WI38 (cell line): Measurements from ENCODE around the gene PUM2.

ENCODE experiments used
- H3K4me3 ChIP-seq: 2 replicates; pipeline ENCODE4 v1.5.1; 2011; ENCODE audit warnings: low read depth, mild to moderate bottlenecking, control low read depth, low read length
- CTCF ChIP-seq: IDR thresholded peaks from 2 replicates; pipeline ENCODE4 v1.5.1; 2012; ENCODE audit warnings: low read depth, mild to moderate bottlenecking, control low read depth, low read length

PUM2 gene, protein sequence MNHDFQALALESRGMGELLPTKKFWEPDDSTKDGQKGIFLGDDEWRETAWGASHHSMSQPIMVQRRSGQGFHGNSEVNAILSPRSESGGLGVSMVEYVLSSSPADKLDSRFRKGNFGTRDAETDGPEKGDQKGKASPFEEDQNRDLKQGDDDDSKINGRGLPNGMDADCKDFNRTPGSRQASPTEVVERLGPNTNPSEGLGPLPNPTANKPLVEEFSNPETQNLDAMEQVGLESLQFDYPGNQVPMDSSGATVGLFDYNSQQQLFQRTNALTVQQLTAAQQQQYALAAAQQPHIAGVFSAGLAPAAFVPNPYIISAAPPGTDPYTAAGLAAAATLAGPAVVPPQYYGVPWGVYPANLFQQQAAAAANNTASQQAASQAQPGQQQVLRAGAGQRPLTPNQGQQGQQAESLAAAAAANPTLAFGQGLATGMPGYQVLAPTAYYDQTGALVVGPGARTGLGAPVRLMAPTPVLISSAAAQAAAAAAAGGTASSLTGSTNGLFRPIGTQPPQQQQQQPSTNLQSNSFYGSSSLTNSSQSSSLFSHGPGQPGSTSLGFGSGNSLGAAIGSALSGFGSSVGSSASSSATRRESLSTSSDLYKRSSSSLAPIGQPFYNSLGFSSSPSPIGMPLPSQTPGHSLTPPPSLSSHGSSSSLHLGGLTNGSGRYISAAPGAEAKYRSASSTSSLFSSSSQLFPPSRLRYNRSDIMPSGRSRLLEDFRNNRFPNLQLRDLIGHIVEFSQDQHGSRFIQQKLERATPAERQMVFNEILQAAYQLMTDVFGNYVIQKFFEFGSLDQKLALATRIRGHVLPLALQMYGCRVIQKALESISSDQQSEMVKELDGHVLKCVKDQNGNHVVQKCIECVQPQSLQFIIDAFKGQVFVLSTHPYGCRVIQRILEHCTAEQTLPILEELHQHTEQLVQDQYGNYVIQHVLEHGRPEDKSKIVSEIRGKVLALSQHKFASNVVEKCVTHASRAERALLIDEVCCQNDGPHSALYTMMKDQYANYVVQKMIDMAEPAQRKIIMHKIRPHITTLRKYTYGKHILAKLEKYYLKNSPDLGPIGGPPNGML

DNA sequence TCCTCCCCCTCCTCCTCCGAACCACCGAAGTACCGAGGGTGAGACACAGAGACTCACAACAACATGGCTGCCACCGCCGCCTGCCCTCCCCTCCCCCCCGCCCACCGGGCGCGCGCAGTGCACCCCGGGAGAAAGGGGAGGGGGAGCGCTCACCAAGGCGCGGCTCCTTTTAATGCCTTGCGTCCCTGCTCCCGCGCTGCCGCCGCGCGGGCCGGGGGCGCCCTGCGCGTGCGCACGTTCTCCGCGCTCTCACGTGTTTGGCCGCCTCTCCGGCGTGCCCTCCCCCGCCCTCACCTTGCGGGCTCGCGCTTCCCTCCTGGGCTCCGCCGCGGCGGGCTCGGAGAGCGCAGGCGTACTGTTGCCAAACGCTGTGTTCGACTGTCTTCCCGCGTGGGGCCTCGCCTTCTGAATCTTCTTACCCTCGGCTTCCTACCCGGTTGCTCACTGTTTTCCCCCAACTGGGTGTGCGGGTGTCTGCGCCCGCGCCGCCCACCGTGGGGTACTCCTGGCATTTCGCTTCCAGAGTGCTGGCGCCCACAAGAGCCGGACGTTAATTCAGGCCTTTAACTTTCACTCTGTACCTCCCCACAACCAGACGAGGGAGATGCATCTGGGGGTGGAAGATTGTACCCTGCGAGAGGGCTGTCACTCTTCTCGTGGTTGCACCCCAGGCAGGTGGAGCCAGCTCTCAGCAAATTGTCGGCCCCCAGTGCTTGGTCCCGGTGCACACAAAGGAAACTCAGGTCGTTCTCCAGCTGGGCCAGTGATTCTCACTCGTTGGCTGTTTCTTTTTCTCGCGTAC is at the start of gene PUM2:
PUM2 (minus strand) TSS at position 92 of the 802 bp plus-strand sequence. CDS start 23,484 bp downstream, outside the sequence.
- TF ChIP-seq CTCF = no peak
- peak within 1 kb of the TSS; percentile 78 for H3K4me3 ChIP-seq

DNA sequence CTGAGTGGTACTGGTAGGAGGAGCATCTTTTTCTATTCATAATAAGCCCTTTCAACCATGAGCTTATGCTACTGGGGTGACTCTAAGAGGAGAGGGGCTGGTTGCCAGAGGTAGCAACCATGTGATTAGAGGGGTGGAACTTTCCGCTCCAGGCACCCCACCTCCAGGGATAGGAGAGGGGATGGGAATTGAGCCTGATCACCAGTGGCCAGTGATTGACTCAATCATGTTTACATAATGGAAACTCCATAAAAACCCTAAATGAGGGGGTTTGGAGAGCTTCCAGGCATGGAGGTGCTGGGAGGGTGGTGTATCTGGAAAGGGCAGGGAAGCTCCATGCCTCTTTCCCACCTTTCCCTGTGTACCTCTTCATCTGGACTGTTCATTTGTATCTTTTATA is 49.7 kb upstream of the PUM2 start:
- TF ChIP-seq CTCF = no peak
- H3K4me3 ChIP-seq = no peak overlapping the region

DNA sequence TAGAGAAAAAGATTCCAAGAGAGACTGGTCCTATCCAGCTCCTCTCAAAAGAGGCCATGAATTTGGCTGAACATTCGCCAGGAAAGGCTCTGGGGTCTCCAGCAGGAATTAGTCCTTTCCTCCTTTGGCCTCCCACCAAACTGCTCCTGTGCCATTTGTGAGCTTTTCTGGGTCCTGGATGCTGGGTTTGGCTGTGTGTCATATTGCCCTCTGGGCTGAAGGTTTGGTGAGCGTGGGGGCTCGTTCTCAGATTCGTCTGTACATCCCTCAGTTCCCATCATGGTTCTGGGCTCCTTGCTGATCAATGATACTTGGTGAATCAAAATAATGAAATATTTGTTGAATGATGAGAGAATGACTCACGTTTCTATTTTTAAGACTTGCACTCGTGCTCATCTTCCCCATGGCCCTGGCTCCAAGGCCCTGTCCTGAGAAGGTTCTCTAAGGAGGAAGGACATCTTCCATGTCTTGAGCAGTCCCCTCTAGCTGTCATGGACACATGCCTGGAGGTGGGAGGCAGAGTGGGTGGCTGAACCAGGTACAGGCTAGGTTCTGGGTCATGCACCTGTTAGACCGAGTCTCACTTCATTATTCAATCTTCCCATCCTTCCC is 48.4 kb upstream of the PUM2 start:
- TF ChIP-seq CTCF = no peak
- no peak overlapping the region for H3K4me3 ChIP-seq

DNA sequence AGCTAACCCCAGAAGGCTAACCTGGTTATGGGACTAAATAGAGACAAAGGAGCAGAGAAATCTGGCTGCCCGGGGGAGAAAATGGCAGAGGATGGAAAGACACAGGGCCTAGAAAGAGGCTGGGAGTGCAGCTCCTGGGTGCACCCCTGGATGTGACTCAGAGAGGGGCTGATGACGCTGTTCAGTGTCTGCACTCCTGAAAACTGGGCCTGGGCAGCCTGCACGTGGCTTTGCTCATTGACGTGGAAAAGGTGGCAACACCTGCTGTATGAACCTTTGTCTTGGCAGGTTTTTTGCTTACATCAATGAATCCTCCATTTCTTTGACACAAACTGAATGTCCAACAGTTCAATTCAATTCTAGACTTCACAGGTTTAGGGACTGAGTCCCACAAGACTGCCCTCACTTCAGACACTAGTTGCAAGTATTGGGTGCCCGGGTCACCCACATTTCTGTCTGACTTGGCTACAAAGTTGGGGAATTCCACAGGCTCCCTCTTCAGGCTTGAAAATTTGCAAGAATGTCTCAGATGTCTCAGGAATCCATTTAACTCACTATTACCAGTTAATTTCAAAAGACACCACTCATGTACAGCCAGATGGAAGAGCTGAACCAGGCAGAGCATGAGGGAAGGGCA is 47.3 kb upstream of the PUM2 start:
- no peak overlapping the region for H3K4me3 ChIP-seq
- no peak for TF ChIP-seq CTCF

DNA sequence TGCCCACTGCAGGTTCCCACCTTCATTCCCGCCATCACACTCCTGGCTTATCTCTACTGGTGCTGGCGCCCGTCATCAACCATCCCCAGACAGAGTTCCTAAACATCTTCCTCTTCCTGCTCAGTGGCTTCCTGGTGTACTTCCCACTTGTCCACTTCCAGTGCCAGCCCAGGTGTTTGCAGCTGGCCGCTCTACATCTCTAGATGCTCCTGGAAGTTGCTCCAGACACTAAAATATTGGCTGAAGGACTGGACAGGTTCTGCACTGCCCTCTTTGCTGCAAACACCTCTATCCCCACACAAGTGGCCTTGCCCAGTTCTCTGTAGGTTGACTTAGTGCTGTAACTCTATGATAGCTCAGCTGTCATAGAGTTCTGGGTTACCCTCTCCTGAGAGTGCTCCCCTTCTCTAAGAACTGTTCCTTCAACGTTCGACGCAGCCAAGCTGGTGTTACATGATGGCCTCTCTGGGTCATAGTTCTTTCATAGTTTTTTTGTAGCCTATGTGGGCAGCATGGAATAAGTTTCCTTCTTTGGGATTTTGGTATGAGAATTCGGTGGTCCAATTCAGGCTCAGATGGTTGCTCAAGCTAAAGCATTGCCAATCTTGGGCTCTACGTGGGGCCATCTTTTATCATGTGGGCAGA is 45.8 kb upstream of the PUM2 start:
- no peak overlapping the region for H3K4me3 ChIP-seq
- TF ChIP-seq CTCF = no peak

GRCh38 chr2:20393986-20394385 is 43.3 kb upstream of the PUM2 start:
- no peak overlapping the region for H3K4me3 ChIP-seq
- no peak for TF ChIP-seq CTCF
